ENCODE results near the gene DCAF8.

DNA sequence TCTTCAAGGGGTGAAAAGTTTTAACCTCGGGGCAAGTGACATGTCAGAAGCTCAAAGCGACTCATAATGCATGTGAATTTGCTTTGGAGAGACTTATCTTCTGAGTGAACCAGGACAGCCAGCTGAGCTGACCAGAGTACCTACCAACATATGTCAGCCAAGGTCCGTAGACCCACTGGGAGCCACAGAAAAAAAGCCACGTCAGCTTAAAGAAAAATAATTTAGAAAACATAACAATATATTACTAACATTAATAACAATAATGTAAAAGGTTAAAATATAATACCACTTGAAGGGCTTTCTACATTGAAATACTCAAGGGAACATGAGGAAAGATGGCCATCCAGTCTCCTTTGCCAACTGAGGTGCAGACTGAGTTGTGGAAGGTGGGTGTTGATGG, 15.6 kb upstream of the DCAF8 start:
- TF ChIP-seq, protein P1, sequence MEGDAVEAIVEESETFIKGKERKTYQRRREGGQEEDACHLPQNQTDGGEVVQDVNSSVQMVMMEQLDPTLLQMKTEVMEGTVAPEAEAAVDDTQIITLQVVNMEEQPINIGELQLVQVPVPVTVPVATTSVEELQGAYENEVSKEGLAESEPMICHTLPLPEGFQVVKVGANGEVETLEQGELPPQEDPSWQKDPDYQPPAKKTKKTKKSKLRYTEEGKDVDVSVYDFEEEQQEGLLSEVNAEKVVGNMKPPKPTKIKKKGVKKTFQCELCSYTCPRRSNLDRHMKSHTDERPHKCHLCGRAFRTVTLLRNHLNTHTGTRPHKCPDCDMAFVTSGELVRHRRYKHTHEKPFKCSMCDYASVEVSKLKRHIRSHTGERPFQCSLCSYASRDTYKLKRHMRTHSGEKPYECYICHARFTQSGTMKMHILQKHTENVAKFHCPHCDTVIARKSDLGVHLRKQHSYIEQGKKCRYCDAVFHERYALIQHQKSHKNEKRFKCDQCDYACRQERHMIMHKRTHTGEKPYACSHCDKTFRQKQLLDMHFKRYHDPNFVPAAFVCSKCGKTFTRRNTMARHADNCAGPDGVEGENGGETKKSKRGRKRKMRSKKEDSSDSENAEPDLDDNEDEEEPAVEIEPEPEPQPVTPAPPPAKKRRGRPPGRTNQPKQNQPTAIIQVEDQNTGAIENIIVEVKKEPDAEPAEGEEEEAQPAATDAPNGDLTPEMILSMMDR (conservative IDR thresholded peaks at IDR 0.05; ENCODE audit: low read depth, low read length): no peak
- no peak for TF ChIP-seq POLR2A (IDR thresholded peaks at IDR 0.05; ENCODE audit: low read depth, low read length)

Data from IMR-90 (cell line).